Upper lobe of left lung (tissue), 6 donors: Measurements from ENCODE around the gene RAPGEF2. TPM values are rescaled to one million over a fixed set of nuclear protein-coding genes. Genes with fewer than 3 reads are reported as not detected.

Source experiments
- ATAC-seq, 2 donors: fragments of 200-7000 bp; cut with Tn5 transposase; one replicate each; pipeline ENCODE4 v1.9.1; 2022; ENCODE audit warnings: mild to moderate bottlenecking in 2 of 2, moderate library complexity in 2 of 2; ENCODE audit not compliant: low FRiP score in 2 of 2
- DNase-seq, 2 donors: peaks; one replicate each; pipeline ENCODE4 v3.0.0-alpha.2; 2019 to 2020
- H3K27ac ChIP-seq, 4 donors: fragments of 200-600 bp; sonication (generic); one replicate each; pipeline ENCODE4 v1.5.1; 2016 to 2019
- H3K27me3 ChIP-seq, 4 donors: fragments of 200-600 bp; sonication (generic); one replicate each; pipeline ENCODE4 v1.5.1; 2017 to 2019
- H3K36me3 ChIP-seq, 4 donors: fragments of 200-600 bp; sonication (generic); one replicate each; pipeline ENCODE4 v1.5.1; 2016 to 2019
- H3K4me1 ChIP-seq, 4 donors: fragments of 200-600 bp; sonication (generic); one replicate each; pipeline ENCODE4 v1.5.1; 2018 to 2019
- H3K4me3 ChIP-seq, 4 donors: fragments of 200-600 bp; sonication (generic); one replicate each; pipeline ENCODE4 v1.5.1; 2017 to 2019; ENCODE audit warnings: mild to moderate bottlenecking in 2 of 4, moderate library complexity in 1 of 4
- H3K9me3 ChIP-seq, 4 donors: fragments of 200-600 bp; sonication (generic); one replicate each; pipeline ENCODE4 v1.5.1; 2018 to 2019
- EP300 ChIP-seq, 4 donors: sonication (generic); formaldehyde crosslinking; IDR thresholded peaks; one replicate each; pipeline ENCODE4 v1.5.1; 2017; ENCODE audit warnings: antibody characterized with exemption in 4 of 4, control low read depth in 2 of 4
- POLR2A ChIP-seq, 4 donors: fragments of 450-650 bp; IDR thresholded peaks; one replicate each; pipeline ENCODE4 v1.5.1; 2016 to 2017; ENCODE audit warnings: antibody characterized with exemption in 4 of 4, mild to moderate bottlenecking in 2 of 4
- POLR2AphosphoS5 ChIP-seq, 2 donors: sonication (generic); formaldehyde crosslinking; IDR thresholded peaks; one replicate each; pipeline ENCODE4 v1.5.1; 2017; ENCODE audit warnings: antibody characterized with exemption in 2 of 2
- WGBS, 2 donors: methylation state at CpG; one replicate each; pipeline ENCODE4 v1.1.5; 2017 to 2018; 5-methylcytosine and 5-hydroxymethylcytosine counted together
- total RNA-seq, 6 donors: library from RNA; depleted of rRNA in 4 of 6; stranded (reverse); fragments of >200 nt in 4 of 6; gene quantifications; one replicate each; pipeline versions ENCODE4 v1.1.0 to v1.2.1, GENCODE V29; 2016 to 2021
- TF ChIP-seq, protein P1 (sequence below), 6 experiments: fragments of 450-650 bp in 4 of 6; fragments of 200-600 bp in 2 of 6; sonication (generic) in 2 of 6; IDR thresholded peaks; one replicate each; pipeline ENCODE4 v1.5.1; 2016 to 2019; ENCODE audit warnings: antibody characterized with exemption in 6 of 6
- donor health status: DM: no; HTN: no; CAD: no; lungs with moderate emphysema.
- donor health status: DM: no; HTN: yes; CAD: no; lungs with severe emphysema.

RAPGEF2 gene
- total RNA-seq, 6 donors from 2014 or later, result 53.3 to 122 (median 66.3) TPM

DNA sequence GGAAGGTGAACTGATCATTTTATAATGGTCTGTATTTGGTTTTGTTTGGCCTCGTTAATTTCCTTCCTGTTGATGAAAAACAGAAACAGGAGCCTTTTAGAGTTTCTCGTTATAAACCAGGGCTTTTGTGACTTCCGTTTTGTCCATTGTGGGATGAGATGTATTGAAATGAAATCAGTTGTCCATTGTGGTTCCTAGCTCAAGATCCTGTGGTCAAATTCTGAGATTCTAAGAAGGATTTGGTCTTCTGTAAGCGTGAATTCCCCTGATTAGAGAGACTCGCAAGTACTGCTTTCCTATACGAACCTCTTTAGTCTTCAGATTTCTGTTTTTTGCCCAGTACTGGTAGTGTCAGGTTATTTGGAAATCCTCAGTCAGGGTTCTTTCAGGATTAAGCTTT, 101.7 kb downstream of the RAPGEF2 start:
- WGBS, 2 donors, result 68 to 70% methylated on average over 6 of the region's 6 CpGs

GRCh38 chr4:159205466-159205865, 102.6 kb downstream of the RAPGEF2 start:
- Histone ChIP-seq H3K27me3 (no peaks in the 10 kb centered on the region), H3K9me3 (no peaks in the 10 kb centered on the region), H3K27ac (no peak overlapping the region), H3K4me3 (no peak overlapping the region), H3K4me1 (peaks cover 4 to 28% (median 12%) of the 10 kb centered on the region in 4 donors), H3K36me3 (peaks cover 0 to 2% (median 0%) of the 10 kb centered on the region in 4 donors)
- DNase-seq (no peak), ATAC-seq (no peak)
- TF ChIP-seq POLR2A (IDR thresholded peaks at IDR 0.05) (no peak), EP300 (IDR thresholded peaks at IDR 0.05) (no peak), POLR2AphosphoS5 (IDR thresholded peaks at IDR 0.05) (no peak)
- TF ChIP-seq, protein P1, sequence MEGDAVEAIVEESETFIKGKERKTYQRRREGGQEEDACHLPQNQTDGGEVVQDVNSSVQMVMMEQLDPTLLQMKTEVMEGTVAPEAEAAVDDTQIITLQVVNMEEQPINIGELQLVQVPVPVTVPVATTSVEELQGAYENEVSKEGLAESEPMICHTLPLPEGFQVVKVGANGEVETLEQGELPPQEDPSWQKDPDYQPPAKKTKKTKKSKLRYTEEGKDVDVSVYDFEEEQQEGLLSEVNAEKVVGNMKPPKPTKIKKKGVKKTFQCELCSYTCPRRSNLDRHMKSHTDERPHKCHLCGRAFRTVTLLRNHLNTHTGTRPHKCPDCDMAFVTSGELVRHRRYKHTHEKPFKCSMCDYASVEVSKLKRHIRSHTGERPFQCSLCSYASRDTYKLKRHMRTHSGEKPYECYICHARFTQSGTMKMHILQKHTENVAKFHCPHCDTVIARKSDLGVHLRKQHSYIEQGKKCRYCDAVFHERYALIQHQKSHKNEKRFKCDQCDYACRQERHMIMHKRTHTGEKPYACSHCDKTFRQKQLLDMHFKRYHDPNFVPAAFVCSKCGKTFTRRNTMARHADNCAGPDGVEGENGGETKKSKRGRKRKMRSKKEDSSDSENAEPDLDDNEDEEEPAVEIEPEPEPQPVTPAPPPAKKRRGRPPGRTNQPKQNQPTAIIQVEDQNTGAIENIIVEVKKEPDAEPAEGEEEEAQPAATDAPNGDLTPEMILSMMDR (IDR thresholded peaks at IDR 0.05), result no peak
- 82 to 91% methylated on average over 3 of the region's 3 CpGs for WGBS, 2 donors

More for the DNA sequence above, 101.7 kb downstream of the RAPGEF2 start:
- Histone ChIP-seq H3K9me3 (no peaks in the 10 kb centered on the region), H3K27ac (no peak overlapping the region), H3K27me3 (no peaks in the 10 kb centered on the region), H3K4me1 (peaks cover 4 to 28% (median 12%) of the 10 kb centered on the region in 4 donors), H3K36me3 (no peaks in the 10 kb centered on the region), H3K4me3 (no peak overlapping the region)
- DNase-seq (no peak), ATAC-seq (no peak)
- TF ChIP-seq POLR2A (IDR thresholded peaks at IDR 0.05), result no peak
- TF ChIP-seq EP300 (IDR thresholded peaks at IDR 0.05), result no peak
- TF ChIP-seq, protein P1 (IDR thresholded peaks at IDR 0.05), result no peak
- TF ChIP-seq POLR2AphosphoS5 (IDR thresholded peaks at IDR 0.05), result no peak

GRCh38 chr4:159206427-159206871, 103.6 kb downstream of the RAPGEF2 start:
- Histone ChIP-seq H3K27me3 (no peaks in the 10 kb centered on the region), H3K36me3 (peaks cover 0 to 8% (median 0%) of the 10 kb centered on the region in 4 donors), H3K4me1 (peaks cover 4 to 28% (median 10%) of the 10 kb centered on the region in 4 donors), H3K9me3 (no peaks in the 10 kb centered on the region), H3K27ac (no peak overlapping the region), H3K4me3 (no peak overlapping the region)
- DNase-seq (no peak), ATAC-seq (no peak)
- no peak for TF ChIP-seq EP300 (IDR thresholded peaks at IDR 0.05)
- TF ChIP-seq POLR2AphosphoS5 (IDR thresholded peaks at IDR 0.05), result no peak
- TF ChIP-seq, protein P1 (IDR thresholded peaks at IDR 0.05), result no peak
- TF ChIP-seq POLR2A (IDR thresholded peaks at IDR 0.05), result no peak
- 39% methylated on average over 4 of the region's 4 CpGs for WGBS, 2 donors

DNA sequence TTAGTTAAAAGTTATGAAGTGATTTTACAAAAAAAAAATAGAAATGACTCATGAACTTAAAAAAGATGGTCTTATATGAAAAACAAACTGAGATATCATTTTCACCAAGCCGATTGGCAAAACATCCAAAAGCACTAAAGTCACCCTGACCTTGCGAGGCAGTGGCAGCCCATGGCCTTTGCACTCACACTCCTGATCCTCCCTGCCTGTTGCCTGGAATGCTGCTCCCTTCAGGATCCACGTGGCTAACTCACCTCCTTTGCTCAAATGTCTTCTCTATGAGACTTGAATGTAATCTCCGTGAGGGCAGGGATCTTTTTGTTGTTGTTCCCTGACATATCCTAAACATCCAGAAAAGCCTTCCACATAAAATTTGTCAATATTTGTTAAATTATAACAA, 106.4 kb downstream of the RAPGEF2 start:
- Histone ChIP-seq H3K27me3 (no peaks in the 10 kb centered on the region), H3K27ac (no peak overlapping the region), H3K9me3 (no peaks in the 10 kb centered on the region), H3K4me3 (no peak overlapping the region), H3K36me3 (peaks cover 0 to 8% (median 0%) of the 10 kb centered on the region in 4 donors), H3K4me1 (peaks cover 0 to 14% (median 5%) of the 10 kb centered on the region in 4 donors)
- 82 to 95% methylated on average over 4 of the region's 4 CpGs for WGBS, 2 donors
- ATAC-seq, result no peak
- no peak for TF ChIP-seq POLR2A (IDR thresholded peaks at IDR 0.05)
- TF ChIP-seq POLR2AphosphoS5 (IDR thresholded peaks at IDR 0.05), result no peak
- TF ChIP-seq, protein P1 (IDR thresholded peaks at IDR 0.05), result no peak
- TF ChIP-seq EP300 (IDR thresholded peaks at IDR 0.05), result no peak
- DNase-seq, result no peak

DNA sequence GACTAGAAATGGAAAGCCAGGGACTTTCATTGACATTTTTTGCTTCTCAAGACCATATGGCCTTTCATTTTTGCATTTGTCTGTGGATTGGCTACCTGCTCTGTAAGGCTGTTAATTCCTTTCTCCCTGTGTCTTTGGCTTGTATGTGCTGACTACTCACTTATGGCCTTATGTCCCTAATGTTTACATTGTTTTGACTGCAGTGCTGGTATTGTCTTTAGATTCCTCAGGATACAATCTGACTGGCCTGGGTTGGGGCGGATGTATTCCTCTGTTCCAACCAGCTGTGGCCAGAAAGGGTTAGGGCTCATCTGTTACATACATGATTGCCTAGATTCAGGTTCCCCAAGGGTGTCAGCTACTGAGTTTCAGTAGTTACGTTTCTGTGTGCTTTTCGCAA, 108.1 kb downstream of the RAPGEF2 start:
- WGBS, 2 donors, result 89 to 98% methylated on average over 3 of the region's 3 CpGs
- Histone ChIP-seq H3K27me3 (no peaks in the 10 kb centered on the region), H3K36me3 (peaks cover 0 to 8% (median 0%) of the 10 kb centered on the region in 4 donors), H3K9me3 (no peaks in the 10 kb centered on the region), H3K4me1 (peaks cover 0 to 7% (median 3%) of the 10 kb centered on the region in 4 donors), H3K27ac (no peak overlapping the region), H3K4me3 (no peak overlapping the region)
- TF ChIP-seq POLR2A (IDR thresholded peaks at IDR 0.05) (no peak), POLR2AphosphoS5 (IDR thresholded peaks at IDR 0.05) (no peak), EP300 (IDR thresholded peaks at IDR 0.05) (no peak)
- TF ChIP-seq, protein P1 (IDR thresholded peaks at IDR 0.05), result no peak
- DNase-seq (no peak), ATAC-seq (no peak)
